DOHH2 (cell line): ENCODE results near the gene C1orf53.

ENCODE experiments used
- H3F3A ChIP-seq: fragments of 200-600 bp; sonication (generic), shearing (Covaris generic); 2 replicates; pipeline ENCODE4 v1.6.0; 2016; ENCODE audit warnings: antibody characterized with exemption, mild to moderate bottlenecking; ENCODE audit not compliant: control insufficient read depth, insufficient read depth
- H3K27ac ChIP-seq: fragments of 200-600 bp; sonication (generic); 2 replicates; pipeline ENCODE4 v1.5.1; 2014; ENCODE audit warnings: low read depth, mild to moderate bottlenecking, low read length, moderate library complexity
- H3K27me3 ChIP-seq: fragments of 200-600 bp; sonication (generic); 2 replicates; pipeline ENCODE4 v1.6.1; 2014; ENCODE audit warnings: mild to moderate bottlenecking, low read length, mixed read lengths; ENCODE audit not compliant: control insufficient read depth
- H3K36me3 ChIP-seq: fragments of 200-600 bp; sonication (generic); 2 replicates; pipeline ENCODE4 v1.6.1; 2014; ENCODE audit warnings: mild to moderate bottlenecking, low read length, moderate library complexity, mixed read lengths; ENCODE audit not compliant: control insufficient read depth
- H3K4me1 ChIP-seq: fragments of 200-600 bp; sonication (generic); 2 replicates; pipeline ENCODE4 v1.6.1; 2014; ENCODE audit warnings: mild to moderate bottlenecking, low read length, mixed read lengths; ENCODE audit not compliant: control insufficient read depth
- H3K4me2 ChIP-seq: fragments of 200-600 bp; sonication (generic); 2 replicates; pipeline ENCODE4 v1.6.0; 2014; ENCODE audit warnings: mild to moderate bottlenecking, low read length, moderate library complexity
- H3K4me3 ChIP-seq: fragments of 200-600 bp; sonication (generic); 2 replicates; pipeline ENCODE4 v1.5.1; 2014; ENCODE audit warnings: mild to moderate bottlenecking, low read length, mixed read lengths
- H3K79me2 ChIP-seq: fragments of 200-600 bp; sonication (generic); 2 replicates; pipeline ENCODE4 v1.6.1; 2014; ENCODE audit warnings: mild to moderate bottlenecking, low read length, mixed read lengths; ENCODE audit not compliant: control insufficient read depth
- H3K9me2 ChIP-seq: fragments of 200-600 bp; sonication (generic); replicated peaks from 2 replicates; pipeline ENCODE4 v1.6.1; 2014; ENCODE audit warnings: mild to moderate bottlenecking, low read length, mixed read lengths; ENCODE audit not compliant: control insufficient read depth
- H3K9me3 ChIP-seq: fragments of 200-600 bp; sonication (generic); 2 replicates; pipeline ENCODE4 v1.6.1; 2014; ENCODE audit warnings: antibody characterized with exemption, low read length, mixed read lengths; ENCODE audit not compliant: control insufficient read depth, insufficient read depth
- H4K20me1 ChIP-seq: fragments of 200-600 bp; sonication (generic); 2 replicates; pipeline ENCODE4 v1.6.0; 2014; ENCODE audit warnings: low read depth, mild to moderate bottlenecking, antibody characterized with exemption, low read length, moderate library complexity; ENCODE audit not compliant: control insufficient read depth, insufficient read depth
- EZH2phosphoT487 ChIP-seq: fragments of 200-600 bp; sonication (generic); IDR thresholded peaks from 2 replicates; pipeline ENCODE4 v1.6.1; 2017; ENCODE audit warnings: borderline replicate concordance, mild to moderate bottlenecking, antibody characterized with exemption, low read length, moderate library complexity, mixed read lengths
- TF ChIP-seq, protein P1 (sequence below): fragments of 200-600 bp; sonication (generic); IDR thresholded peaks from one replicate; pipeline ENCODE4 v1.5.1; 2014; ENCODE audit warnings: antibody characterized with exemption, mild to moderate bottlenecking, low read depth, low read length; ENCODE audit not compliant: poor library complexity, severe bottlenecking

The C1orf53 gene

DNA sequence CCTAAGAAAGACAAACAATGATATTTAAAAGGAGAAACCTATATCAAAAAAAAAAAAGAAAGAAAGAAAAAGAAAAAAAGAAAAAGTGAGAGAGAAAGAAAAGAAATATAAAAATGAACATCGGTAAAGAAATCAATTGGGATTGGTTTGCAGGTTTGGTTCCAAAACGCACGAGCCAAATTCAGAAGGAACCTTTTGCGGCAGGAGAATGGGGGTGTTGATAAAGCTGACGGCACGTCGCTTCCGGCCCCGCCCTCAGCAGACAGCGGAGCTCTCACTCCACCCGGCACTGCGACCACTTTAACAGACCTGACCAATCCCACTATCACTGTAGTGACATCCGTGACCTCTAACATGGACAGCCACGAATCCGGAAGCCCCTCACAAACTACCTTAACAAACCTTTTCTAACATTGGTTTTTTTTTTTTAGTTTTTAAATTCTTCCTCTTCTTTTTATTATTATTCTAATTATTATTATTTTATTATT, 26.5 kb downstream of the C1orf53 start:
- H3K4me3 ChIP-seq, result peak overlapping the region; percentile 53
- H3F3A ChIP-seq, result no peaks in the 10 kb centered on the region
- H3K4me1 ChIP-seq, result peaks cover 13% of the 10 kb centered on the region
- no peaks in the 10 kb centered on the region for H3K27me3 ChIP-seq
- TF ChIP-seq, protein P1, sequence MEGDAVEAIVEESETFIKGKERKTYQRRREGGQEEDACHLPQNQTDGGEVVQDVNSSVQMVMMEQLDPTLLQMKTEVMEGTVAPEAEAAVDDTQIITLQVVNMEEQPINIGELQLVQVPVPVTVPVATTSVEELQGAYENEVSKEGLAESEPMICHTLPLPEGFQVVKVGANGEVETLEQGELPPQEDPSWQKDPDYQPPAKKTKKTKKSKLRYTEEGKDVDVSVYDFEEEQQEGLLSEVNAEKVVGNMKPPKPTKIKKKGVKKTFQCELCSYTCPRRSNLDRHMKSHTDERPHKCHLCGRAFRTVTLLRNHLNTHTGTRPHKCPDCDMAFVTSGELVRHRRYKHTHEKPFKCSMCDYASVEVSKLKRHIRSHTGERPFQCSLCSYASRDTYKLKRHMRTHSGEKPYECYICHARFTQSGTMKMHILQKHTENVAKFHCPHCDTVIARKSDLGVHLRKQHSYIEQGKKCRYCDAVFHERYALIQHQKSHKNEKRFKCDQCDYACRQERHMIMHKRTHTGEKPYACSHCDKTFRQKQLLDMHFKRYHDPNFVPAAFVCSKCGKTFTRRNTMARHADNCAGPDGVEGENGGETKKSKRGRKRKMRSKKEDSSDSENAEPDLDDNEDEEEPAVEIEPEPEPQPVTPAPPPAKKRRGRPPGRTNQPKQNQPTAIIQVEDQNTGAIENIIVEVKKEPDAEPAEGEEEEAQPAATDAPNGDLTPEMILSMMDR, result no peak
- no peak for TF ChIP-seq EZH2phosphoT487
- H3K4me2 ChIP-seq, result peak overlapping the region; percentile 64
- no peak overlapping the region for H3K27ac ChIP-seq
- H3K9me3 ChIP-seq, result no peaks in the 10 kb centered on the region
- no peaks in the 10 kb centered on the region for H3K9me2 ChIP-seq
- no peaks in the 10 kb centered on the region for H3K36me3 ChIP-seq
- no peaks in the 10 kb centered on the region for H4K20me1 ChIP-seq
- no peaks in the 10 kb centered on the region for H3K79me2 ChIP-seq

DNA sequence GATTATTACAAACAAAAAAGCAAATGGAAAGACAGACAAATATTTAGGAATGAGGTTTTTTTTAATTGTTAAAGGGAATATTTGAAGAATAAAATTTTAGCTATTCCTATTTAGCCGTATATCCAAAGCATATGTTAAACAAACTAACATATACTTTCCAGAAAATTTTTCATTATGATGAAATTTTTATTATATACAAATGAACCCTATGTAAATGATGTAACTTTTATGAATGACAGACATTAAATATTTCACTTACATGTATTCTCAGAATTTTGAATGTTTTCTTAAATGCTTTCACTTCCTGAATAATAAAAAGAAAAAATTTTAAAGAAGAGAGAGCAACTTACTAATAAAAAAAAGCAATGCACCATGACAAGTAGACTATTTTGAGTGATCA, 30.6 kb downstream of the C1orf53 start:
- Histone ChIP-seq H3K9me2 (no peaks in the 10 kb centered on the region), H3F3A (no peaks in the 10 kb centered on the region), H3K79me2 (no peaks in the 10 kb centered on the region), H3K27me3 (no peaks in the 10 kb centered on the region), H3K27ac (no peak overlapping the region), H3K4me2 (peak overlapping the region; percentile 39), H3K36me3 (no peaks in the 10 kb centered on the region), H3K4me1 (peaks cover 15% of the 10 kb centered on the region), H4K20me1 (no peaks in the 10 kb centered on the region), H3K4me3 (no peak overlapping the region), H3K9me3 (no peaks in the 10 kb centered on the region)
- TF ChIP-seq, protein P1, result no peak
- TF ChIP-seq EZH2phosphoT487, result no peak

DNA sequence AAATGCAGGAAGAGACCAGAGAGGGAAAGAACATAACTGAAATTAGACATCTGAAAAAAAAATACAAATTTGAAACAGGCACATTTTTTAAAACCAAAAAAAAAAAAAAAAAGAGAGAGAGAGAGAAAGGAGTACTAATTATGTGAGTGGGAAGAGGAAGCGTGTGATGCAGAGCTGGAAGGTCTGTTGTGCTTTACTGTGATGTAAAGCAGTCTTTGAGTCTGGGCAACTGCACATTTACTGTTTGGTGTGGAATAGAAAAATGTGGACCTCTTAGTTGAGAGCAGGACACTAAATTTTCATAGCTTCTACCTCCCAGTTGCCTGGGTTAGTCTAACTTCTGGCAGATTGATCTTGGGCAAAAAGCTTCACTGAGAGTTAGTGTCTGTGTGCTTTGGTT, 31.2 kb downstream of the C1orf53 start:
- Histone ChIP-seq H4K20me1 (no peaks in the 10 kb centered on the region), H3K4me2 (peak overlapping the region; percentile 39), H3K27me3 (no peaks in the 10 kb centered on the region), H3K36me3 (no peaks in the 10 kb centered on the region), H3F3A (no peaks in the 10 kb centered on the region), H3K9me3 (no peaks in the 10 kb centered on the region), H3K27ac (no peak overlapping the region), H3K4me3 (no peak overlapping the region), H3K4me1 (peaks cover 13% of the 10 kb centered on the region), H3K9me2 (no peaks in the 10 kb centered on the region), H3K79me2 (no peaks in the 10 kb centered on the region)
- TF ChIP-seq, protein P1, result no peak
- TF ChIP-seq EZH2phosphoT487, result no peak
